H1 (cell line): ENCODE results near the gene GPR139. TPM values are rescaled to one million over a fixed set of nuclear protein-coding genes. Genes with fewer than 3 reads are reported as not detected.

Source experiments
- BRCA1 ChIP-seq: IDR thresholded peaks from 2 replicates; pipeline ENCODE4 v1.6.1; 2012; ENCODE audit warnings: low read depth, low read length, improper control_type of control experiment
- POU5F1 ChIP-seq: IDR thresholded peaks from 2 replicates; pipeline ENCODE4 v1.6.1; 2011; ENCODE audit warnings: low read depth, mild to moderate bottlenecking, low read length, moderate library complexity
- RFX5 ChIP-seq: IDR thresholded peaks from 2 replicates; pipeline ENCODE4 v1.6.1; 2011; ENCODE audit warnings: low read depth, low read length, improper control_type of control experiment, borderline replicate concordance
- TEAD4 ChIP-seq: IDR thresholded peaks from 2 replicates; pipeline ENCODE4 v1.6.1; 2012; ENCODE audit warnings: low read depth, low read length, inconsistent platforms, mixed read lengths
- polyA plus RNA-seq, 7 experiments: library from polyadenylated mRNA; depleted of rRNA in 3 of 7; stranded (reverse) in 5 of 7; unstranded in 2 of 7; fragments of >200 nt in 5 of 7; fragments of 200-250 nt in 2 of 7; gene quantifications; 1 replicate in 5 of 7; 2 replicates in 1 of 7; 4 replicates in 1 of 7; pipeline versions ENCODE4 v1.2.1 to v1.2.3, GENCODE V29; 2011 to 2013; ENCODE audit warnings: missing spikeins in 2 of 7, mixed read lengths in 2 of 7
- total RNA-seq: library from RNA; stranded (reverse); fragmentation: NEBNext Ultra II Directional; extraction: Animal tissue kit (Norgen Biotek cat#: 25700); gene quantifications from 2 replicates; pipeline ENCODE4 v1.2.1, GENCODE V29; 2021

Gene GPR139
- total and polyA plus RNA-seq, 2 of the 8 experiments (the other 6 are each of a cell fraction or from before 2014, with no cell fraction given) = 0.84 to 2.2 TPM

DNA sequence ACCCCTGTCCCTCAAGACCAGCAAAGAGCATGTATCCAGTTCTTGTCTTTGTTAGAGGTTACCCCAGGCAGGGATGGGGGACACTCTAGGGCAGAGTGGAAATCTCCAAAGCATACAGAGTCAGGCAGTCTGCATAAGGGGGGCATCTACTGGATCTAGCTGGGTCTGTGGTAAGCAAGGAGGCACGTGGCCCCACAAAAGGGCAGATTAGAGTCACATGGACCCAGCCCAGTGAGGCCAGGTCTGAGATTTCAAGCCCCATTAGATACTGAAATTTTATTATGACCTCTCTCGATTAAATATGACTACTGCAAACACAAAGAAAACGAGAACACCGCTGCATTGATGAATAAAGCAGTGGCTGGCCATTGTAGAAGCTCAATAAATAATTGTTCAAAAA is 1.6 kb upstream of the GPR139 start (continued):
- no peak for TF ChIP-seq TEAD4
- no peak for TF ChIP-seq RFX5
- TF ChIP-seq POU5F1 = no peak
- TF ChIP-seq BRCA1 = no peak
